Mesenchymal stem cell (in vitro differentiated cells and primary cell): ENCODE results near the gene IL22RA2.

Experiments
- DNase-seq: peaks from one replicate; pipeline ENCODE4 v3.0.0-alpha.2; 2013
- H2AFZ ChIP-seq: one replicate; pipeline ENCODE4 v1.6.1; 2013; ENCODE audit warnings: low read depth, mild to moderate bottlenecking, control low read depth, inconsistent platforms, low read length, moderate library complexity
- H2AK5ac ChIP-seq: 2 replicates; pipeline ENCODE4 v1.6.1; 2013; ENCODE audit warnings: low read length, moderate library complexity, mild to moderate bottlenecking, inconsistent platforms; ENCODE audit not compliant: severe bottlenecking
- H2BK120ac ChIP-seq: one replicate; pipeline ENCODE4 v1.6.1; 2013; ENCODE audit warnings: low read depth, mild to moderate bottlenecking, inconsistent platforms, low read length, moderate library complexity
- H2BK12ac ChIP-seq, 2 experiments: one replicate each; pipeline ENCODE4 v1.6.1; 2013; ENCODE audit warnings: inconsistent platforms in 2 of 2, low read length in 2 of 2, mild to moderate bottlenecking in 2 of 2, moderate library complexity in 2 of 2, control low read depth in 1 of 2
- H2BK15ac ChIP-seq: one replicate; pipeline ENCODE4 v1.6.1; 2013; ENCODE audit warnings: mild to moderate bottlenecking, low read depth, inconsistent platforms; ENCODE audit not compliant: poor library complexity, severe bottlenecking
- H2BK5ac ChIP-seq: 2 replicates; pipeline ENCODE4 v1.6.1; 2013; ENCODE audit warnings: low read depth, mild to moderate bottlenecking, low read length, control low read depth, inconsistent platforms; ENCODE audit not compliant: poor library complexity, severe bottlenecking
- H3K14ac ChIP-seq, 2 experiments: one replicate each; pipeline ENCODE4 v1.6.1; 2013; ENCODE audit warnings: inconsistent platforms in 2 of 2, low read length in 2 of 2, control low read depth in 1 of 2, mild to moderate bottlenecking in 1 of 2, moderate library complexity in 1 of 2
- H3K18ac ChIP-seq, 2 experiments: one replicate each; pipeline ENCODE4 v1.6.1; 2013; ENCODE audit warnings: inconsistent platforms in 2 of 2, low read length in 2 of 2, control low read depth in 1 of 2, low read depth in 1 of 2, mild to moderate bottlenecking in 1 of 2
- H3K23ac ChIP-seq, 2 experiments: one replicate each; pipeline ENCODE4 v1.6.1; 2013; ENCODE audit warnings: inconsistent platforms in 2 of 2, low read length in 2 of 2, mild to moderate bottlenecking in 2 of 2, moderate library complexity in 2 of 2, control low read depth in 1 of 2
- H3K27ac ChIP-seq: 2 replicates; pipeline ENCODE4 v1.5.1; 2013; ENCODE audit warnings: mild to moderate bottlenecking, moderate library complexity, low read length, control low read depth, inconsistent platforms; ENCODE audit not compliant: poor library complexity, severe bottlenecking
- H3K27me3 ChIP-seq, 2 experiments: 2 replicates each; pipeline versions ENCODE4 v1.6.1 to v1.7.0; 2013; ENCODE audit warnings: low read length in 2 of 2, mild to moderate bottlenecking in 2 of 2, moderate library complexity in 2 of 2, control low read depth in 1 of 2, inconsistent platforms in 1 of 2; ENCODE audit not compliant: control insufficient read depth in 1 of 2, insufficient read depth in 1 of 2
- H3K36me3 ChIP-seq, 2 experiments: 2 replicates each; pipeline versions ENCODE4 v1.6.1 to v1.7.0; 2013; ENCODE audit warnings: low read length in 2 of 2, control low read depth in 1 of 2, inconsistent platforms in 1 of 2, low read depth in 1 of 2, mild to moderate bottlenecking in 1 of 2; ENCODE audit not compliant: insufficient read depth in 2 of 2, control insufficient read depth in 1 of 2
- H3K4ac ChIP-seq, 2 experiments: one replicate each; pipeline ENCODE4 v1.6.1; 2013; ENCODE audit warnings: inconsistent platforms in 2 of 2, low read length in 2 of 2, mild to moderate bottlenecking in 2 of 2, moderate library complexity in 2 of 2, control low read depth in 1 of 2, low read depth in 1 of 2
- H3K4me1 ChIP-seq: 2 replicates; pipeline ENCODE4 v1.6.1; 2013; ENCODE audit warnings: low read depth, low read length, control low read depth; ENCODE audit not compliant: control insufficient read depth, insufficient read depth
- H3K4me2 ChIP-seq: 2 replicates; pipeline ENCODE4 v1.6.1; 2013; ENCODE audit warnings: low read length, mild to moderate bottlenecking, inconsistent platforms; ENCODE audit not compliant: poor library complexity, severe bottlenecking
- H3K4me3 ChIP-seq, 2 experiments: 2 replicates each; pipeline versions ENCODE4 v1.5.1 to v1.7.0; 2013; ENCODE audit warnings: low read length in 2 of 2, mild to moderate bottlenecking in 2 of 2, control low read depth in 1 of 2, low read depth in 1 of 2; ENCODE audit not compliant: insufficient read depth in 1 of 2
- H3K79me1 ChIP-seq: replicated peaks from 2 replicates; pipeline ENCODE4 v1.6.1; 2013; ENCODE audit warnings: mild to moderate bottlenecking, control low read depth, low read length, inconsistent platforms; ENCODE audit not compliant: poor library complexity, severe bottlenecking
- H3K9ac ChIP-seq: 2 replicates; pipeline ENCODE4 v1.7.0; 2013; ENCODE audit warnings: mild to moderate bottlenecking, low read length, moderate library complexity
- H3K9me3 ChIP-seq: 2 replicates; pipeline ENCODE4 v1.7.0; 2013; ENCODE audit warnings: mild to moderate bottlenecking, low read length; ENCODE audit not compliant: control insufficient read depth
- H4K8ac ChIP-seq: one replicate; pipeline ENCODE4 v1.6.1; 2013; ENCODE audit warnings: inconsistent platforms, mild to moderate bottlenecking, low read length, moderate library complexity
- H4K91ac ChIP-seq: one replicate; pipeline ENCODE4 v1.6.1; 2013; ENCODE audit warnings: mild to moderate bottlenecking, low read length, inconsistent platforms
- WGBS: methylation state at CpG from one replicate; pipeline ENCODE4 v1.1.7; 2013; ENCODE audit warnings: mixed read lengths; 5-methylcytosine and 5-hydroxymethylcytosine counted together

The IL22RA2 gene

DNA sequence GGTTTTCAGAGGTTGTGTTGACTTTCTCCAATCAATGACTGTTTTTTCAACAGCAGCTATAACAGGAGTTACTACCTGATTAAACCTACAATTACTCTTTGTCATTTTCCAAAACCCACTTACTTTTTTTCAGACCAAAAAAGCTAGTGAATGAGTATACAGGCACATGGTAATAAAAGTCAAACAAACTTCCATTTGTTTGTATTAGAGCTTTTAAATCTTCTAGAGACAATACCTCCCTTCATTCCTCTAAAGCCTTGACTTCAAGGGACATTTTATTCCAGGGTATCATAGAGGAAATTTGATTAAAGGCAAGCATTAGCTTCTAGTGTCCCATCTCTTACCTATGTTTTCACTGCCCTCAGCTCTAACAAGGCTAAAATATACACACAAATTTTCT lies 52.7 kb downstream of the IL22RA2 start:
- H3K23ac ChIP-seq = no peak overlapping the region
- no peak overlapping the region for H2BK15ac ChIP-seq
- no peaks in the 10 kb centered on the region for H3K4me1 ChIP-seq
- H3K4me2 ChIP-seq = no peak overlapping the region
- no peak overlapping the region for H3K27ac ChIP-seq
- no peak overlapping the region for H4K91ac ChIP-seq
- no peaks in the 10 kb centered on the region for H3K27me3 ChIP-seq
- H3K18ac ChIP-seq = no peak overlapping the region
- H3K4ac ChIP-seq = no peak overlapping the region
- H4K8ac ChIP-seq = no peak overlapping the region
- H2AFZ ChIP-seq = no peak overlapping the region
- H3K79me1 ChIP-seq = no peaks in the 10 kb centered on the region
- no peak overlapping the region for H2BK5ac ChIP-seq
- no peak overlapping the region for H3K9ac ChIP-seq
- H2AK5ac ChIP-seq = no peak overlapping the region
- no peak overlapping the region for H3K14ac ChIP-seq
- H3K4me3 ChIP-seq = no peak overlapping the region
- DNase-seq = no peak
- H2BK12ac ChIP-seq = no peak overlapping the region
- no peak overlapping the region for H2BK120ac ChIP-seq
- peaks cover 16% of the 10 kb centered on the region for H3K9me3 ChIP-seq
- H3K36me3 ChIP-seq = no peaks in the 10 kb centered on the region

DNA sequence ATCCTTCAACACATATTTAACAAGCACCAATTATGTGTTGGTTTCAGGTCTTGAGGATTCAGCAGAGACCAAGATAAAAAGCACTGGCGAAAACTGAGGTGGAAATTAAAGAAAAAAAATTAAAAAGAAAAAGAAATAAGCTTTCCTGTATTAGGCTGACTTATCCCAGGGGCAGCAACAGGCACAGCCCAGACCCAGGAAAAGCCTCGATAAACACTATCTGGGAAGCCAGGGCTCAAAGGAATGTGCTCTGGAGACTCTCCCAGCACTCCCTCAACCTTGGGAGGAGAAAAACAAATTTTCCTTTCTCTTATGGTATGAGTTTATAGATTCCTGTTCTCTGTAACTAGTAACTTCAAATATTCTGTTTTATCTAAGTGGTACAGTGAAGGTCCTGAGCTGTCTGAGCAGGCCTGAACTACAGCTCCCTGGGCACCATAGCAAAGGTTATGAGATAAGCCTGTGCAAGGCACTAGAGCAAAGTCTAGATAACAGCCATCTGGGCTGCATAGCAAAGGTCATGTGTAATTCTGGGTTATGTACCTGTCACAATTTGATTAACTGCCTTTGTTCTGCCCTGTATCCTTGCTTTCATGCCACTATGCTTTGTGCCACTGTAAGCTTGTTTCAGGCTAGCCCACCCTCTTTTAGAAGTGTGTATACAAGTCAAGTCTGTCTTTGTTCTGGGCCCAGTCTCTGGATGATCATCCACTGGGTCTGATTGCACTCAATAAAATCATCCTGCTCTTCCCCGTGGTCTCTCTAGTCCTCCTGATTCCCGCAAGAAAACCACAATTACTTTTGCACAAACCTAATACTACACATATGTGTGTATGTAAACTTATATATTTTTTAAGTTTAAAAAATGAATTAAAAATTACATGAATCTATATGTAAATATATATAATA lies 54.0 kb downstream of the IL22RA2 start:
- Histone ChIP-seq H2AK5ac (no peak overlapping the region), H3K27ac (no peak overlapping the region), H3K4me3 (no peak overlapping the region), H3K36me3 (no peaks in the 10 kb centered on the region), H3K23ac (no peak overlapping the region), H4K91ac (no peak overlapping the region), H2BK12ac (no peak overlapping the region), H3K27me3 (no peaks in the 10 kb centered on the region), H2AFZ (no peak overlapping the region), H3K14ac (no peak overlapping the region), H2BK120ac (no peak overlapping the region), H3K18ac (no peak overlapping the region), H3K4ac (no peak overlapping the region), H2BK15ac (no peak overlapping the region), H3K9me3 (peaks cover 16% of the 10 kb centered on the region), H3K4me1 (no peaks in the 10 kb centered on the region), H4K8ac (no peak overlapping the region), H3K4me2 (no peak overlapping the region), H3K9ac (no peak overlapping the region), H3K79me1 (no peaks in the 10 kb centered on the region), H2BK5ac (no peak overlapping the region)
- no peak for DNase-seq
- 74% methylated on average over 2 of the region's 4 CpGs for WGBS

DNA sequence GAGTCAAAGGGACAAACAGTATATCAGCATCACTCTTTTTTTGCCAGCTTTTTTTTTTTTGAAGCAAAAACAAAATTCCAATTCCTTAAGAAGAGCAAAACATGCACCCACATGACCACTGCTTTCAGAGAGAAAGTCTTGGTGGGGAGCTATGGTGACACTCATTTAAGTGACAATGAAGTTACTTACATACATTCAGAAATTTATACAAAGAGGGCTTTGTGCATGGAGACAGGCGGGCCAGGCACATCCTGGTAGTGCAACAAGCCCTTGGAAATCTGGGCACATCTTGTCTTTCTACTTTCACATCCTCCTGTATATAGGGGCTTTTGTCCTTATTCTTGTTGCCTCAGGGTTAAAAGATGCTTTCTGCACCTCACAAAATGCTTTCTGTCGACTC lies 55.9 kb downstream of the IL22RA2 start:
- no peak overlapping the region for H4K91ac ChIP-seq
- peaks cover 16% of the 10 kb centered on the region for H3K9me3 ChIP-seq
- H3K4me3 ChIP-seq = no peak overlapping the region
- H3K18ac ChIP-seq = no peak overlapping the region
- H2AK5ac ChIP-seq = no peak overlapping the region
- no peak overlapping the region for H4K8ac ChIP-seq
- H3K4ac ChIP-seq = no peak overlapping the region
- no peak overlapping the region for H3K4me2 ChIP-seq
- no peaks in the 10 kb centered on the region for H3K4me1 ChIP-seq
- H2BK120ac ChIP-seq = no peak overlapping the region
- no peaks in the 10 kb centered on the region for H3K79me1 ChIP-seq
- no peak overlapping the region for H2BK15ac ChIP-seq
- no CpG with 5 or more reads among the region's 2 CpGs for WGBS
- no peak overlapping the region for H2BK5ac ChIP-seq
- no peak overlapping the region for H2BK12ac ChIP-seq
- H3K36me3 ChIP-seq = no peaks in the 10 kb centered on the region
- H3K14ac ChIP-seq = no peak overlapping the region
- no peak overlapping the region for H3K9ac ChIP-seq
- no peak overlapping the region for H2AFZ ChIP-seq
- no peak for DNase-seq
- H3K27me3 ChIP-seq = no peaks in the 10 kb centered on the region
- no peak overlapping the region for H3K27ac ChIP-seq
- H3K23ac ChIP-seq = no peak overlapping the region

DNA sequence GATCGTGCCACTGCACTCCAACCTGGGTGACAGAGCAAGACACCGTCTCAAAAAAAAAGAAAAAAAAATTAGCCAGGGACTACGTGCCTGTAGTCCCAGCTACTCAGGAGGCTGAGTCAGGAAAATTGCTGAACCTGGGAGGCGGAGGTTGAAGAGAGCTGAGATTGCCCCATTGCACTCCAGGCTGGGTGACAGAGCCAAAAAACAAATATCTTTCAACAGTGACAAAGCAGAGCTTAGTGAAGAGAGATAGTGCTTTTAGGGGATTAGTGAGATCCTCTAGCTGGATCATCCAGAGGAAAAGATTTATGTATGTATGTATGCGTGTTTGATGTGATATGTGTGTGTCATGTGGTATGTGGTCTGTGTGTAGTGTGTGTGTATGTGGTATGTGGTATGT lies 56.6 kb downstream of the IL22RA2 start:
- Histone ChIP-seq H2BK12ac (no peak overlapping the region), H2AFZ (no peak overlapping the region), H3K9ac (no peak overlapping the region), H3K79me1 (no peaks in the 10 kb centered on the region), H3K27me3 (no peaks in the 10 kb centered on the region), H3K4me1 (no peaks in the 10 kb centered on the region), H4K8ac (no peak overlapping the region), H2BK5ac (no peak overlapping the region), H3K18ac (no peak overlapping the region), H3K14ac (no peak overlapping the region), H2BK120ac (no peak overlapping the region), H2AK5ac (no peak overlapping the region), H3K36me3 (no peaks in the 10 kb centered on the region), H3K27ac (no peak overlapping the region), H2BK15ac (no peak overlapping the region), H3K4me3 (no peak overlapping the region), H3K4me2 (no peak overlapping the region), H4K91ac (no peak overlapping the region), H3K4ac (no peak overlapping the region), H3K23ac (no peak overlapping the region), H3K9me3 (peaks cover 16% of the 10 kb centered on the region)
- DNase-seq = no peak
- 88% methylated on average over 5 of the region's 5 CpGs for WGBS
